ENCODE data around the gene SH3BP1.

DNA sequence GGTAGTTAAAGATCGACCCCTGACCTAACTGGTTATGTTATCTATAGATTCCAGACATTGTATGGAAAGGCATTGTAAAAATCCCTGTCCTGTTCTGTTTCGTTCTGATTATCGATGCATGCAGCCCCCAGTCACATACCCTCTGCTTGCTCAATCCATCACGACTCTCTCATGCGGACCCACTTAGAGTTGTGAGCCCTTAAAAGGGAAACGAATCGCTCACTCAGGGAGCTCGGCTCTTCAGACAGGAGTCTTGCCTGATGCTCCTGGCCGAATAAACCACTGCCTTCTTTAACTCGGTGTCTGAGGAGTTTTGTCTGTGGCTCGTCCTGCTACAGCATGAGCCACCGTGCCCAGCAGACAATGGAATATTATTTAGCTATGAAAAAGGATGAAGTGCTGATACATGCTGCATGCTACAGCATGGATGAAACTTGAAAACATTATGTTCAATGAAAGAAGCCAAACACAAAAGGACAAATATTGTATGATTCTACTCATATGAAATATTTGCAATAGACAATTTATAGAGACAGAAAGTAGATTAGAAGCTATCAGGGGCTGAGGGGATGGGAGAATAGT is 47.6 kb upstream of the SH3BP1 start:
- TF ChIP-seq, protein P1, sequence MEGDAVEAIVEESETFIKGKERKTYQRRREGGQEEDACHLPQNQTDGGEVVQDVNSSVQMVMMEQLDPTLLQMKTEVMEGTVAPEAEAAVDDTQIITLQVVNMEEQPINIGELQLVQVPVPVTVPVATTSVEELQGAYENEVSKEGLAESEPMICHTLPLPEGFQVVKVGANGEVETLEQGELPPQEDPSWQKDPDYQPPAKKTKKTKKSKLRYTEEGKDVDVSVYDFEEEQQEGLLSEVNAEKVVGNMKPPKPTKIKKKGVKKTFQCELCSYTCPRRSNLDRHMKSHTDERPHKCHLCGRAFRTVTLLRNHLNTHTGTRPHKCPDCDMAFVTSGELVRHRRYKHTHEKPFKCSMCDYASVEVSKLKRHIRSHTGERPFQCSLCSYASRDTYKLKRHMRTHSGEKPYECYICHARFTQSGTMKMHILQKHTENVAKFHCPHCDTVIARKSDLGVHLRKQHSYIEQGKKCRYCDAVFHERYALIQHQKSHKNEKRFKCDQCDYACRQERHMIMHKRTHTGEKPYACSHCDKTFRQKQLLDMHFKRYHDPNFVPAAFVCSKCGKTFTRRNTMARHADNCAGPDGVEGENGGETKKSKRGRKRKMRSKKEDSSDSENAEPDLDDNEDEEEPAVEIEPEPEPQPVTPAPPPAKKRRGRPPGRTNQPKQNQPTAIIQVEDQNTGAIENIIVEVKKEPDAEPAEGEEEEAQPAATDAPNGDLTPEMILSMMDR (IDR thresholded peaks at IDR 0.05), result no peak
- TF ChIP-seq ZFX (IDR thresholded peaks at IDR 0.05; ENCODE audit: borderline replicate concordance), result no peak

Measured in 22Rv1 (cell line).